Amygdala (tissue), 56 donors: ENCODE data around the gene ZBTB47.

Experiments
- DNase-seq, 56 donors: peaks; one replicate each; lab custom pipeline; 2025; lab: John Stamatoyannopoulos, UW

Gene ZBTB47

GRCh38 chr3:42652251-42652610 lies 1.3 kb upstream of the ZBTB47 start:
- no peak for DNase-seq

GRCh38 chr3:42652611-42653302 lies 740 bp upstream of the ZBTB47 start:
- peak in 14 of 56 donors; percentile 33 to 74 (median 53) for DNase-seq

GRCh38 chr3:42653303-42653559 lies 266 bp upstream of the ZBTB47 start:
- DNase-seq, result peak in 1 of 56 donors; percentile 51

GRCh38 chr3:42654331-42655201 lies 1.1 kb downstream of the ZBTB47 start:
- DNase-seq, result peak in 38 of 56 donors; percentile 41 to 88 (median 62)

- peak in 18 of 56 donors; percentile 28 to 76 (median 50) for DNase-seq
Measured at GRCh38 chr3:42655331-42655888, 1.9 kb downstream of the ZBTB47 start.

GRCh38 chr3:42655980-42656679 lies 2.6 kb downstream of the ZBTB47 start:
- DNase-seq, result peak in 3 of 56 donors; percentile 39 to 40 (median 40)

- no peak for DNase-seq
Measured at GRCh38 chr3:42656680-42657610, 3.4 kb downstream of the ZBTB47 start.

GRCh38 chr3:42657675-42658074 lies 4.2 kb downstream of the ZBTB47 start:
- DNase-seq, result no peak

- peak in 11 of 56 donors; percentile 25 to 66 (median 45) for DNase-seq
Measured at GRCh38 chr3:42658091-42658770, 4.7 kb downstream of the ZBTB47 start.

GRCh38 chr3:42658771-42659390 lies 5.4 kb downstream of the ZBTB47 start:
- DNase-seq, result peak in 1 of 56 donors; percentile 37

GRCh38 chr3:42659451-42660130 lies 6.1 kb downstream of the ZBTB47 start:
- no peak for DNase-seq

GRCh38 chr3:42660131-42660715 lies 6.7 kb downstream of the ZBTB47 start:
- DNase-seq, result peak in 2 of 56 donors; percentile 30 to 69

- no peak for DNase-seq
Measured at GRCh38 chr3:42660898-42661297, 7.4 kb downstream of the ZBTB47 start.

- DNase-seq, result no peak
Measured at GRCh38 chr3:42661593-42662022, 8.1 kb downstream of the ZBTB47 start.

GRCh38 chr3:42662037-42662812 lies 8.7 kb downstream of the ZBTB47 start:
- no peak for DNase-seq

- DNase-seq, result no peak
Measured at GRCh38 chr3:42662813-42663535, 9.5 kb downstream of the ZBTB47 start.
